Subcutaneous abdominal adipose tissue (tissue), 5 donors: Measurements from ENCODE around the gene ARSB.

Experiments
- H3K27ac ChIP-seq: one replicate; pipeline ENCODE4 v1.7.0; 2013; ENCODE audit warnings: low read depth, mild to moderate bottlenecking, inconsistent platforms, low read length, moderate library complexity
- H3K27me3 ChIP-seq, 5 donors: one replicate each; pipeline ENCODE4 v1.7.0; 2013; ENCODE audit warnings: low read length in 5 of 5, inconsistent platforms in 1 of 5; ENCODE audit not compliant: control insufficient read depth in 5 of 5, insufficient read depth in 4 of 5
- H3K36me3 ChIP-seq, 5 donors: one replicate each; pipeline ENCODE4 v1.7.0; 2013; ENCODE audit warnings: low read length in 5 of 5; ENCODE audit not compliant: control insufficient read depth in 5 of 5, insufficient read depth in 5 of 5
- H3K4me1 ChIP-seq, 5 donors: one replicate each; pipeline ENCODE4 v1.7.0; 2013; ENCODE audit warnings: low read length in 5 of 5, mild to moderate bottlenecking in 3 of 5, moderate library complexity in 1 of 5; ENCODE audit not compliant: control insufficient read depth in 5 of 5, insufficient read depth in 5 of 5
- H3K4me3 ChIP-seq, 5 donors: one replicate each; pipeline ENCODE4 v1.7.0; 2013; ENCODE audit warnings: low read length in 5 of 5, low read depth in 1 of 5
- H3K9ac ChIP-seq, 5 donors: one replicate each; pipeline ENCODE4 v1.7.0; 2013; ENCODE audit warnings: low read length in 5 of 5, mild to moderate bottlenecking in 4 of 5, moderate library complexity in 3 of 5
- H3K9me3 ChIP-seq, 5 donors: one replicate each; pipeline ENCODE4 v1.7.0; 2013; ENCODE audit warnings: low read length in 5 of 5; ENCODE audit not compliant: control insufficient read depth in 5 of 5
- donor health status: healthy.
- donor health status: healthy.
- donor health status: healthy.
- donor health status: healthy.
- donor health status: healthy.

The ARSB gene

DNA sequence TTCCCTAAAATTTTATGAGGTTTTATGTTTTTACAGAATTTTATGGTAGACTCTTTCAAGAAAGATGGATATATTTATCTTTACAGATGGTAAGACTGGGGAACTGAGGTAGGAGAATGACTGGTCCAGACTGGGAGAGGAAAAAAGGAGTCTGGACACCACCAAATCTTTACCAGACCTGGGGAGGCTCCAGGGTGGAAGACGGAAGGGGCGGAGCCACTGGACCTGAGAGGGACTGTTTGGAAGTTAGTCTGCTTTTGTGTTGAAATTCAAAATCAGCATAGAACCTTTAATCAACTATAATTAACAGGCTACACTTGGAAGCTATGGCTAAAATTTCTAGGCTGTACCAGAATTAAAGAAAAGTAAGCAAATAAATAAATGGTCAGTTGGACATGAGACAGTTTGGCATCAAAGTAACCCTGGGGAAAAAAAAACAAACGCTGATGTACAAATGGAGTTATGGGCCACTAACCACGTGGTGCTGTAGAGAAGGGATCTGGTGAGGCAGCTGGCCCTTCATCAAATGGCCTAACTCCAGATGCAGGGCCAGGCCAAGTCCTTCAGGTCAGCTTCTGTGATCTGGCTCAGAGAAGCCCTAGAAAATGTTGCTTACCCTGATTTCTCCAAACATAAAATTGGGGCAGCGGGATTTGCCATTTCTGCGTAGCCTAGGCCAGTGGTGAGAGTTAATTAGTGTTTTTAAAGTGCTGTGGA, 155.1 kb downstream of the ARSB start:
- no peak overlapping the region for H3K4me3 ChIP-seq
- no peak overlapping the region for H3K27ac ChIP-seq
- peaks cover 0 to 4% (median 0%) of the 10 kb centered on the region in 5 donors for H3K36me3 ChIP-seq
- peaks cover 0 to 3% (median 0%) of the 10 kb centered on the region in 5 donors for H3K9me3 ChIP-seq
- no peak overlapping the region for H3K9ac ChIP-seq
- peaks cover 3 to 18% (median 9%) of the 10 kb centered on the region in 5 donors for H3K4me1 ChIP-seq
- no peaks in the 10 kb centered on the region for H3K27me3 ChIP-seq

GRCh38 chr5:78827725-78828124, 157.4 kb downstream of the ARSB start:
- Histone ChIP-seq H3K9me3 (peaks cover 0 to 3% (median 0%) of the 10 kb centered on the region in 5 donors), H3K4me3 (no peak overlapping the region), H3K9ac (no peak overlapping the region), H3K27me3 (no peaks in the 10 kb centered on the region), H3K36me3 (peaks cover 0 to under 1% (median 0%) of the 10 kb centered on the region in 5 donors), H3K27ac (no peak overlapping the region), H3K4me1 (peaks cover 3 to 25% (median 9%) of the 10 kb centered on the region in 5 donors)

GRCh38 chr5:78824831-78825281, 160.3 kb downstream of the ARSB start:
- H3K4me3 ChIP-seq: no peak overlapping the region
- no peaks in the 10 kb centered on the region for H3K36me3 ChIP-seq
- peak overlapping the region in 1 of 5 donors; percentile 14 for H3K9ac ChIP-seq
- H3K27me3 ChIP-seq: no peaks in the 10 kb centered on the region
- H3K27ac ChIP-seq: no peak overlapping the region
- H3K4me1 ChIP-seq: peaks cover 0 to 11% (median 0%) of the 10 kb centered on the region in 5 donors
- H3K9me3 ChIP-seq: peaks cover 0 to 3% (median 0%) of the 10 kb centered on the region in 5 donors

- no peak overlapping the region for H3K9ac ChIP-seq
- H3K4me3 ChIP-seq: no peak overlapping the region
- no peaks in the 10 kb centered on the region for H3K9me3 ChIP-seq
Measured at GRCh38 chr5:78823196-78823595, 161.9 kb downstream of the ARSB start.

GRCh38 chr5:78821536-78822021, 163.5 kb downstream of the ARSB start:
- Histone ChIP-seq H3K27me3 (no peaks in the 10 kb centered on the region), H3K27ac (no peak overlapping the region), H3K9ac (no peak overlapping the region), H3K9me3 (no peaks in the 10 kb centered on the region), H3K4me1 (peaks cover 0 to 11% (median 0%) of the 10 kb centered on the region in 5 donors), H3K36me3 (no peaks in the 10 kb centered on the region), H3K4me3 (no peak overlapping the region)

More at GRCh38 chr5:78823196-78823595, 161.9 kb downstream of the ARSB start:
- Histone ChIP-seq H3K27ac (no peak overlapping the region), H3K27me3 (no peaks in the 10 kb centered on the region), H3K4me1 (peaks cover 0 to 11% (median 0%) of the 10 kb centered on the region in 5 donors), H3K36me3 (no peaks in the 10 kb centered on the region)

DNA sequence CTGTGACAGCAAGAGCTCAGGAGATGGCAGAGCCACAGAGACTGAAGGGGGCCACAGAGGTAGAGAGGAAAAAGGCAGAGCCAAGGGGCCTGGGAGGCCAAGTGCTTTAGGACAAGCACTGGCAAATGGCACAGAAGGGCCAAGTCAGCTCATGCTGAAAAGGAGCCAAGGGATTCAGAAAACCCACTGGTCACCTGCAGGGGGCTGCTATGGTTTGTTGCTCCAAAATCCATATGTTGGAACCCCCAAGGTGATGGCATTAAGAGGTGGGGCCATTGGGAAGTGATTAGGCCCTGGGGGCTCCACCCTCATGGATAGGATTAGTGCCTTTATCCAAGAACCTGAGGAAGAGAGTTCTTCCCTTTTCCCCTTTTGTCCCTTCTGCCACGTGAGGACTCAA, 165.4 kb downstream of the ARSB start:
- H3K27ac ChIP-seq: no peak overlapping the region
- no peaks in the 10 kb centered on the region for H3K36me3 ChIP-seq
- no peaks in the 10 kb centered on the region for H3K9me3 ChIP-seq
- no peak overlapping the region for H3K9ac ChIP-seq
- no peak overlapping the region for H3K4me3 ChIP-seq
- no peaks in the 10 kb centered on the region for H3K27me3 ChIP-seq
- peaks cover 0 to 4% (median 0%) of the 10 kb centered on the region in 5 donors for H3K4me1 ChIP-seq

GRCh38 chr5:78819166-78819565, 165.9 kb downstream of the ARSB start:
- no peaks in the 10 kb centered on the region for H3K9me3 ChIP-seq
- no peaks in the 10 kb centered on the region for H3K27me3 ChIP-seq
- no peak overlapping the region for H3K4me3 ChIP-seq

DNA sequence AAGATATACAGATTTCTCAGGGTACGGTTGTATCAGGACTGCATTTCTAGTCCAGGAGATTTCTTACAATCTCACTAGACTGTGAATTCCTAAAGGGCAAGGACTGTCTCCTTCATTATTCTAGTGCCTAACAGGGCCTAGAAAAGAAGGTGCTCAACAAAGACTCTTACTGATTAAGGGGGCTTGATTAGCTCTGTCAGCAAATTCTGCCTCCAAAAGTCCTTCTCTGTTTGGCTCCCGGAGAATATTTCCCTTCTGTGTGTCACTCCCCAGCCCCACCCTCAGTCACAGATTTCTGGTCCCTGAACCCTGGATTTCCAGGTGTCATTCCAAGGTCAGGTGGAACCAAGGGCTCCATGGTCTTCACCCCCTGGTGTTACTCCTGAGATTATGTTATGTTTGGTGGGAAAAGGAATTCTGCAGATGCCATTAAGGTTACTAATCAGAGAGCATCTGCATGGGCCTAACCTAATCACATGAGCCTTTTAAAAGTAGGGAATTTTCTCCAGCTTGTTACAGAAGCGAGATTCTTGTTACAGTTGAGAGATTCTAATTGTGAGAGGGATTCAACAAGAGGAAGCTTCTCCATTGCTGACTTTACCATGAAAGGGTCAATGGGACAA, 168.9 kb downstream of the ARSB start:
- Histone ChIP-seq H3K27ac (no peak overlapping the region), H3K9me3 (no peaks in the 10 kb centered on the region), H3K27me3 (no peaks in the 10 kb centered on the region), H3K9ac (no peak overlapping the region), H3K4me1 (no peaks in the 10 kb centered on the region), H3K4me3 (no peak overlapping the region), H3K36me3 (no peaks in the 10 kb centered on the region)

More at GRCh38 chr5:78819166-78819565, 165.9 kb downstream of the ARSB start:
- Histone ChIP-seq H3K27ac (no peak overlapping the region), H3K36me3 (no peaks in the 10 kb centered on the region), H3K9ac (no peak overlapping the region), H3K4me1 (no peaks in the 10 kb centered on the region)

DNA sequence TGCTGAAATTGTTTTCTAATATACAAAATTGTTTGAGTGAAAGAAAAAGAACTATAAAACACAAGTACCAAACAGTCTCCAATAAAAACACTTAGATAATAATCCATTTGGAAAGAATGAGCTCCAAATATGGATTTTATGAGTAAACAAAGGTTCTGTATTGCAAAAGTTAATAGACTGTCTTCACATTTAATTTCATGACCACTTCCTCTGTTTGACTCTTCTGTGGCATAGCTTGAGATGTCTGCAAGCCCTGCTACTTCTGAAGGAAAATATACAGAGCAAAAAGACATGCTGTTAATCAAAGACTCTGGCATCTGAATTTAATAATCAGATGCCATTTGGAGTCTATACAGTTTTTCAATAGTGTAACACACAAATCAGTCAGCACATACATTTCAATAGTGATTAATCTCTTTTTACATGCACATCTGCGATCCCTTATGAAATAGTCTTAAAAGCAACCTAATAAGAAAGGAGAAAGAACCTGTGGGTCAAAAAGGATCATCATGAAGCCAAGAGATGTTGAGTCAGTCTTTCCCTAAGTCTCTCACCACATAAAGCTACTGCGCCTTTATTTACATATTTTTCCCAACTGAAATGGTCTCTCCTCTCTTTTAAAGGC, 171.1 kb downstream of the ARSB start:
- Histone ChIP-seq H3K9ac (no peak overlapping the region), H3K9me3 (no peaks in the 10 kb centered on the region), H3K27ac (no peak overlapping the region), H3K36me3 (no peaks in the 10 kb centered on the region), H3K4me3 (no peak overlapping the region), H3K27me3 (no peaks in the 10 kb centered on the region), H3K4me1 (peaks cover 0 to 3% (median 0%) of the 10 kb centered on the region in 5 donors)

- Histone ChIP-seq H3K4me1 (peaks cover 0 to 11% (median 7%) of the 10 kb centered on the region in 5 donors), H3K4me3 (no peak overlapping the region), H3K27me3 (no peaks in the 10 kb centered on the region), H3K36me3 (no peaks in the 10 kb centered on the region), H3K27ac (no peak overlapping the region), H3K9me3 (no peaks in the 10 kb centered on the region), H3K9ac (no peak overlapping the region)
Measured at GRCh38 chr5:78813286-78813685, 171.8 kb downstream of the ARSB start.
